IPS-20b (cell line): Measurements from ENCODE around the gene ACKR1.

Experiments
- H3K27ac ChIP-seq: one replicate; pipeline ENCODE4 v1.5.1; 2013; ENCODE audit warnings: low read length
- H3K27me3 ChIP-seq: 2 replicates; pipeline ENCODE4 v1.6.1; 2013; ENCODE audit warnings: mild to moderate bottlenecking, low read length, inconsistent platforms; ENCODE audit not compliant: insufficient read depth
- H3K36me3 ChIP-seq: 2 replicates; pipeline ENCODE4 v1.6.1; 2013; ENCODE audit warnings: low read depth, mild to moderate bottlenecking, inconsistent platforms, low read length, moderate library complexity; ENCODE audit not compliant: insufficient read depth
- H3K4me1 ChIP-seq: 2 replicates; pipeline ENCODE4 v1.6.1; 2013; ENCODE audit warnings: mild to moderate bottlenecking, control low read depth, inconsistent platforms, low read length, moderate library complexity; ENCODE audit not compliant: insufficient read depth
- H3K4me3 ChIP-seq: 2 replicates; pipeline ENCODE4 v1.5.1; 2013; ENCODE audit warnings: mild to moderate bottlenecking, low read length, inconsistent platforms
- H3K9ac ChIP-seq: 2 replicates; pipeline ENCODE4 v1.6.1; 2013; ENCODE audit warnings: low read depth, mild to moderate bottlenecking, inconsistent platforms, low read length, moderate library complexity
- H3K9me3 ChIP-seq: 2 replicates; pipeline ENCODE4 v1.6.1; 2013; ENCODE audit warnings: mild to moderate bottlenecking, low read depth, low read length, inconsistent platforms; ENCODE audit not compliant: insufficient read depth

The ACKR1 gene

DNA sequence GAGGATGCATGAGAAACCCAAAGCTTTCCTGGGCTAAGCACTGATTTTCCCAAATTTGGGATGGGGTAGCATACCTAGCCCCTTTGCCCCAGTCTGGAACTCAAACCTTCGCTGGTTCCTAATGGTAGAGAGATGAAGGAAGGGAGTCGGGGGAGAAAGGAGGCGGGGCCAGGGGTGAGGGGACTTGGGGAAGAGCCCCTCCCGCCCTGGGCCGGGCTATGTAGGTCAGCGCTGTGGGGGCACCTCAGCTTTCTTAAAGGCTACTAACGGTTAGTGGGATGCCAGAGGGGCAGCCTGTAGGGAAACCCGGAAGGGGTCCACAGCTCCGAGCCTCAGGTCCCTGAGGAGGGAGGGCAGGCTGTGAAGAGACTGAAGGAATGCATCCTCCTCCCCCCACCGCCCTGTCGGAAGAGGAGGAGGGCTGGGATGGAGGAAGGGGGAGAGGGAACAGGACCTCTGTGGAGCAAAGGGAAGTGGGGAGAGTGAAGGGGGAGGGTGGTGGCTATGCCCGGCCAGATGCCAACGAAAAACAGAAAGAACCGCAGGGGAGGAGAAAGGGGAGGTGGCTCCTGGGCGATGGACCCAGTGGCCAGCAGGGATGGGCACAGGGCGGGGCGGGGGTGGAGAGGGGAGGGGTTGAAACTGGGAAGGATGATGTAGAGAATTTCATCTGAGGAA lies 31.9 kb upstream of the ACKR1 start:
- Histone ChIP-seq H3K9ac (peak overlapping the region; percentile 59; the same call in 1 of the 2 replicates), H3K27me3 (peaks cover 19% of the 10 kb centered on the region), H3K4me3 (peak overlapping the region; percentile 97), H3K36me3 (no peaks in the 10 kb centered on the region; the same call in 1 of the 2 replicates), H3K4me1 (peaks cover 10% of the 10 kb centered on the region; the same call in 1 of the 2 replicates), H3K27ac (no peak overlapping the region), H3K9me3 (no peaks in the 10 kb centered on the region)

DNA sequence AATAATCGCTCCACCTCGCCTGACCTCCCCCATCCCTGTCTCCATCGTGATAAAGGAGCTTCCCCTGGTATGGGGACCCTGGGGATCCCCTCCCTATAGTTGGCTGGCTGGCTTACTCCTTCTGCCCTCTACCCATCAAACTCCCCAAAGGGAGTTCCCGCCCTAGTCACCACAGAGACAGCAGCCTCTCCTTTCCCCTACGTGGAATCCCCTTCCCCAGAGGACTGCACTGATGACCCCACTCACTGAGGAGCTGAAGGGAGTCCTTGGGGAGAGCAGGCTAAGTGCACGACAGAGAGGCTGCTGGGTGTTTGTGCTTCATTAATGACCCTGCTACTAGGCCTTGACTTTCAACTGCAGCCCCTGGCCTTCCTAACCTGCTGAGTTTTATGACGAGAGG lies 31.4 kb upstream of the ACKR1 start:
- H3K36me3 ChIP-seq, result no peaks in the 10 kb centered on the region; the same call in 1 of the 2 replicates
- no peak overlapping the region for H3K27ac ChIP-seq
- H3K27me3 ChIP-seq, result peaks cover 19% of the 10 kb centered on the region
- peak overlapping the region; percentile 97 for H3K4me3 ChIP-seq
- no peaks in the 10 kb centered on the region for H3K9me3 ChIP-seq
- peaks cover 10% of the 10 kb centered on the region; the same call in 1 of the 2 replicates for H3K4me1 ChIP-seq
- peak overlapping the region; percentile 51; the same call in 1 of the 2 replicates for H3K9ac ChIP-seq

DNA sequence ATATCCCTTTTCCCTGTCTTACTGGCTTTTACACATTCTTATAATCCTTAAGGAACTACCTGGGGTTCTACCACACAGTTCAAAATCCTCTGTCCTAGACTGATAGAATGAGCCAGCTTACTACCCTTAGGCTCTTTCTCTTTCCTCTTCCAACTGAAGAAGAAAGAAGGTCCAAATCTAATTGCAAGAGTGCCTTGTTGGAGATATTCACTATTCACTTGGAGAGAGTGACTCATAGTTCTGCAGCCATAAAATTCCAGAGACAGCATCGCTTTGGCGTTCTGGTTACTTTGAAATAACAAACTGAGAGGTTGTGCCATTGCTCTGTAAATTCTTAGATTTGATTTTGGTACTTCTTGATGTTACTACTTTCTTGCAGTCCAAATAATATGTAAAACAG lies 29.1 kb upstream of the ACKR1 start:
- no peak overlapping the region for H3K9ac ChIP-seq
- H3K4me3 ChIP-seq, result no peak overlapping the region
- peaks cover 6% of the 10 kb centered on the region for H3K27me3 ChIP-seq
- H3K36me3 ChIP-seq, result no peaks in the 10 kb centered on the region; the same call in 1 of the 2 replicates
- H3K4me1 ChIP-seq, result peaks cover 10% of the 10 kb centered on the region; the same call in 1 of the 2 replicates
- no peaks in the 10 kb centered on the region for H3K9me3 ChIP-seq
- no peak overlapping the region for H3K27ac ChIP-seq

DNA sequence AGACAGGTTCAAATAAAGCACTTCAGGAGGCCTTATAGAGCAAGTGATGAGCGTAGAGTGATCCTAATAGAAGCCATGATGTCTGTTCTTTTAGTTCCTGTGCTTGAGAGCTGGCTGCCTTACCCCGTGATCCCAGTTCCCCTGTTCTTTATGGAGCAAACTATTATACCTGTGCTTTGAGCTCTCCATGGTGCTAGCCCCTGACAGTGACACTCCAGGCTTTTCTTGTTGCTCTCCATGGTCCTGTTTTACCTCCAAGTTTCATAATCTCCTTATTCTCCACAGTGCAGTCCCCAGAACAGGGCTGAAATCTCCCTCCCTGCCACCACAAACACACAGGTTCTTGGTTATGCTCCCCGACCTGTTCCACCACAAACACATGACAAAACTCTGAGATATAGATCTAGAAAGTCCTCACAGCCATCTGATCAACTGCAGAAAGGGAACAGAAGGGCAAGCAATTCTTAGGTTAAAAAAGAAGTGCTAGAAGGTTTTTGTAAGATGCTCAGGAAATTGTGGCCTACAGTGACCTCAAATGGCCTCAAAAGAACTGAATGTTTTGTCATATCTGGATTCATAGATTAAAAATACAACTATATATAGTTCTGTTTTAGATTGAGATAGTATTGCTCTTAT lies 27.3 kb upstream of the ACKR1 start:
- Histone ChIP-seq H3K9me3 (no peaks in the 10 kb centered on the region), H3K27ac (no peak overlapping the region), H3K36me3 (no peaks in the 10 kb centered on the region; the same call in 1 of the 2 replicates), H3K9ac (no peak overlapping the region), H3K4me1 (peaks cover 5% of the 10 kb centered on the region; the same call in 1 of the 2 replicates), H3K4me3 (no peak overlapping the region), H3K27me3 (no peaks in the 10 kb centered on the region; the same call in 1 of the 2 replicates)

DNA sequence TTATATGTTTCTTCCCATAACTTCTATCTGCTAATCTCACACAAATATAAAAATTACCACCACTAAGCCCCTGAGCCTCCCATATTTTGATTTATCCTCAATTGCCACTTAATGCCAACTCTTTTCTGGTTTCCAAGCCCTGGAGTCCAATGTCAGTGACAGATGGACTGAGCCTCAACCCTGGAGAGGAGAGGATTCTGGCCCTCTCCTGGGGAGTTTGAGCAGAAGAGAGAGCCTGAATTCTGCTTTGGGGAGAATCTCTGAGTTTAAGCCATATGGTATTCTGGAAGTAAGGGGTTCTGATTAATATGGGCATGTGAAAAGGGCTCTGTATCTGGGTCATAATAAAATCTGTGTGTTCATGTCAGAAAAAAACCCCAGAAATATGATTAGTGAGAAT lies 24.8 kb upstream of the ACKR1 start:
- Histone ChIP-seq H3K9me3 (no peaks in the 10 kb centered on the region), H3K27me3 (no peaks in the 10 kb centered on the region), H3K9ac (no peak overlapping the region), H3K36me3 (no peaks in the 10 kb centered on the region; the same call in 1 of the 2 replicates), H3K4me1 (no peaks in the 10 kb centered on the region), H3K4me3 (no peak overlapping the region), H3K27ac (no peak overlapping the region)

DNA sequence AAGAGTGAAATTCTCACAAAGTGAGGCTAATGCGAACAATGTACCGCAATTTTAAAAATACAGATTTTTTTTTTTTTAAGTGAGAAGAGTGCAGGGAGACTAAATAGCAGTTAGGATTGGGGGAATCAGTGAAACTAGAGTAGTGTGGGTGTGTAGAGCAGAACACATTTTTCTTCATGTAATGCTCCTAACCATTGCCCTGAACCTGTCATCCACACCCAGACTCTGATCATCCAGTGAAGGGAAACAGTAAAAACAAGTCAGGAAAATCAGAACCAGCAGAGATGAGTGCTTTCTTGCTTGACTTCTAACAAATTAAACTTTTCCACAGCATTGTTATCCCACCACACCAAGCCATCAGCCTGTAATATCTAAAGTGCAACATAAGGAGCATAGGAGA lies 24.2 kb upstream of the ACKR1 start:
- Histone ChIP-seq H3K4me1 (no peaks in the 10 kb centered on the region), H3K36me3 (no peaks in the 10 kb centered on the region), H3K27me3 (no peaks in the 10 kb centered on the region), H3K27ac (no peak overlapping the region), H3K4me3 (no peak overlapping the region), H3K9ac (no peak overlapping the region), H3K9me3 (no peaks in the 10 kb centered on the region)

DNA sequence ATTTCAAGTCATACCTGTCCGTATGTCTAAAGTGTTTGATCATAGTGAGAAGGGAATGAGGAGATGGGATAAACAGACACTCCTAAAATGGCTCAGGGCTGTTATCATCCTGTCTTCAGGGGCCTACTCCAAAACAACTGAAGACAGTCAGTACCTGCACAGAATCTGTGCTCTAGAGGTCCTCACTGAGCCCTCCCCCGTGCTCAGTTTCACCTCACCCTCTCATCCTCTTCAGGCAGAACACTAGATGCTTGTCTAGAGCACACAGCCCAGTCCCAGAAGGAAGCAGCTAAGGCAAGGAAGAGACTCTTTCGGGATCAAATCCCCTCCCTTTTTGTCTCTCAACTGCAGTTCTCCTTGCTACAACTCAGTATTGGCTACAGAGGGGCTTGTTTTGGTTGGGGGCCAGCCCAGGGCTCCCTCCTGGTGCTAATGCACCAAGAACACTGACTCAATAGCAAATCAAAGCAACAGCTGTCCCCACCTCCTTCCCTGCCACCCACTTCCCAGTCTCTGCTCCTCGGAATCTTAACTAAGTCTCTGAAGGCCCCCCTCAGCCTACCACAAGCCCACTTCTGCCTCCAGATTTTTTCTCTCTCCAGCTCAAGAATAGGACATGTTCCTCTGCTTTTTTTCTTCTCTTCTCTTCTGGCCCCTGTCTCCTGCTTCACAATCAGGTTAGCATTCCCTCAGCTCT lies 23.2 kb upstream of the ACKR1 start:
- Histone ChIP-seq H3K27ac (no peak overlapping the region), H3K4me3 (no peak overlapping the region), H3K9ac (no peak overlapping the region), H3K27me3 (peaks cover under 1% of the 10 kb centered on the region; the same call in 1 of the 2 replicates), H3K4me1 (peaks cover 2% of the 10 kb centered on the region; the same call in 1 of the 2 replicates), H3K9me3 (no peaks in the 10 kb centered on the region), H3K36me3 (no peaks in the 10 kb centered on the region)

DNA sequence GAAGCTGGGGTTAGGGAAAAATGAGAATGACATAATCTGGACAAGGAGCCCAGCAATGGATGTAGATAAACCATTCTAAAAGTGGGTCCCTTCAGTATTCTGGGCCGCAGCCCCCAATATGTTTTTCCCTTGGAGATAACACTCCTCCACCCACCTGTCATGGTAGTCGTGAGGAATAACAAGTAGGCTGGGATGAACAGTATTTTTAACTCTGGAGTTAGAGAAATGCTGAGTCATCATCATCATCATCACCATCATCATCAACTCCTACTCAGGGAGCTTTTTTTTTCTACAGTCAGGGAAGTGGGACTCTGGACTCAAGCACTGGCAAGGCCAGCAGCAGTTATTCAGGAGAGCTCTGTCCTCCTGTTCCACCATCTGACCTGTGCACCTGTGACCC lies 20.5 kb upstream of the ACKR1 start:
- Histone ChIP-seq H3K4me1 (peaks cover 12% of the 10 kb centered on the region; the same call in 1 of the 2 replicates), H3K9ac (no peak overlapping the region), H3K36me3 (no peaks in the 10 kb centered on the region), H3K27me3 (peaks cover 6% of the 10 kb centered on the region), H3K9me3 (no peaks in the 10 kb centered on the region), H3K27ac (no peak overlapping the region), H3K4me3 (no peak overlapping the region)

DNA sequence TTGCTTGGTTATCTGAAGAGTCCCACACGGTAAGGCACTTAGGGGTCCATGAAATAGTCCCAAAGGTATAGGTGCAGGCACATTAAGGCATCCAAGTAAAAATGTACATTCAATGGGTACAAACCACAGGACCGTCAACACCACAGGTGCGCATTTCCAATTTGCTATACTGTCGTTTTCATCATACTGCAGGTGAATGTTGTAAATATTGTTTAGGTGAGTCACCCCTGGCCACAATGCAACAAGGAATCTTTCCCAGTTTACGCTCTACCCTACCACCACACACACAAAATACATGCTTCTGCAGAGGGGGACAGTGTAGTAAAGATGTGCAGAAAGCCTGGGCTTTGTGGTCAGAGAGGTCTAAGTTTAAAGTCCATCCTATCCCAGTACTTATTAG lies 19.6 kb upstream of the ACKR1 start:
- H3K27me3 ChIP-seq, result peaks cover 11% of the 10 kb centered on the region
- H3K36me3 ChIP-seq, result no peaks in the 10 kb centered on the region
- no peaks in the 10 kb centered on the region for H3K9me3 ChIP-seq
- H3K4me1 ChIP-seq, result peaks cover 12% of the 10 kb centered on the region; the same call in 1 of the 2 replicates
- H3K9ac ChIP-seq, result no peak overlapping the region
- no peak overlapping the region for H3K27ac ChIP-seq
- H3K4me3 ChIP-seq, result no peak overlapping the region

DNA sequence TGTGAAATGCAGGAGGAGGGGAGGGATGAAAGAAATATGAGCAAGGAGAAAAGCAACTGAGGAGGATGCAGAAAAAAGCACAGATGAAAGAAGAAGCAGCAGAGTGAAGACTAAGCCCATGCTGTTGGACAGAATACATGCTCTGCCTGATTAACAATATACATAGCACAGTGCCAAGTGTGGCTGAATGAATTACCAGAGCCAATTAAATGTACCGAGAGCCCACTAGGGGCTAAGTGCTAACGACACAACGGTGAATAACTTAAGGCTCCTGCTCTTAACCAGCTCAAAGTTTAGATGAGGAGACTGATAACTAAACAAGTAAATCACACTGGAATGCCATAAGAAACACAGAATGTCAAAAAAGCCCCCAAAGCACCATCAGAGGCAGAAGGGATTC lies 17.6 kb upstream of the ACKR1 start:
- H3K4me3 ChIP-seq, result peak overlapping the region; percentile 86
- H3K9ac ChIP-seq, result peak overlapping the region; percentile 75; the same call in 1 of the 2 replicates

DNA sequence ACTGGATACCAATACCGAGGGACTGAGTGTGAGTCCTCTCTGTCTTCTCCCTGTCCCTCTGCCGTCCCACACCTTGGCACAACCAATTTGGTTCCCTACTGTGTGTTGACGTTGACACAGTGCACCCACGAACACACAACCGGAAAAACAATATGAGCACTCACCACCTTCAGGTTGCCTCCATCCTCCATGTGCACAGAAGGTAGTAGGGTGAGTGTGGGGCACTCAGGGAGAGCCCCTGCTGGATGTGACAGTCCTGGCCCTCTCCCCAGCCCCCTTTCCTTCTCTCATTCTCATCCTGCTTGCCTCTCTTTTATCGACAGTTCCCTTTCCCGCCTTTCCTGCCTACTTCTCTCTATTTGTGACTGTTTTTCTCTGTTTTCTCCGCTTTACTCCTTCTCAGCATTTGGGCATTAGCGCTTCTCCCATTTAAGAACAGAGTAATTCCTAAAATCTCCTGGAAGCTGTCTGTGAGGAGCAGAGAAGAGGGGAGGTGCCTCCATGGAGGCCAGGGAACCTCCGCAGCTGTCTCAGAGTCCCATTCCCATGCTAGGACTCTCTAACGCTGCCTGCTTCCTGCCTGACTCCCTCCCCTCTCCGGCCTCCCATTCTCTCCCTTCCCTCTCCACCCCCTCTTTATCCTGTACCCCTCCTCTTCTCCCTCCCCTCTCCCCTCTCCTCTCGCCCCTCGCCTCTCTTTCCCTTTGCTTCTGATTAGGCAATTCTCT lies 16.9 kb upstream of the ACKR1 start:
- H3K4me3 ChIP-seq, result peak overlapping the region; percentile 86
- H3K27ac ChIP-seq, result peak overlapping the region; percentile 86
- peaks cover 11% of the 10 kb centered on the region for H3K27me3 ChIP-seq
- peak overlapping the region; percentile 75 for H3K9ac ChIP-seq
- H3K4me1 ChIP-seq, result peaks cover 12% of the 10 kb centered on the region; the same call in 1 of the 2 replicates
- no peaks in the 10 kb centered on the region for H3K36me3 ChIP-seq
- no peaks in the 10 kb centered on the region for H3K9me3 ChIP-seq

More for the DNA sequence above, 17.6 kb upstream of the ACKR1 start:
- Histone ChIP-seq H3K4me1 (peaks cover 12% of the 10 kb centered on the region; the same call in 1 of the 2 replicates), H3K36me3 (no peaks in the 10 kb centered on the region), H3K27ac (no peak overlapping the region), H3K27me3 (peaks cover 11% of the 10 kb centered on the region), H3K9me3 (no peaks in the 10 kb centered on the region)
